Lower leg skin (tissue), 4 donors: ENCODE data around the gene PKDREJ. TPM values are rescaled to one million over a fixed set of nuclear protein-coding genes. Genes with fewer than 3 reads are reported as not detected.

Source experiments
- DNase-seq, 2 donors: peaks; one replicate each; pipeline ENCODE4 v3.0.0-alpha.2; 2019; ENCODE audit warnings: low spot score in 2 of 2
- H3K4me3 ChIP-seq: fragments of 200-600 bp; sonication (generic); 2 replicates; pipeline ENCODE4 v1.5.1; 2017; ENCODE audit warnings: mild to moderate bottlenecking, low read depth; ENCODE audit not compliant: poor library complexity, severe bottlenecking
- POLR2A ChIP-seq, 2 donors: fragments of 450-650 bp; IDR thresholded peaks; one replicate each; pipeline ENCODE4 v1.6.1; 2016 to 2017; ENCODE audit warnings: antibody characterized with exemption in 2 of 2, mild to moderate bottlenecking in 1 of 2, moderate library complexity in 1 of 2
- WGBS, 2 donors: methylation state at CpG; one replicate each; pipeline ENCODE4 v1.1.5; 2018; 5-methylcytosine and 5-hydroxymethylcytosine counted together
- intact Hi-C: fragments of 100-400 bp; cut with DNase I; formaldehyde crosslinking; loops from one replicate; pipeline ENCODE4 v1.15.0; 2023; ENCODE audit warnings: low total_unique reads
- total RNA-seq, 4 donors: library from RNA; depleted of rRNA; stranded (reverse); fragments of >200 nt; gene quantifications; one replicate each; pipeline ENCODE4 v1.1.0, GENCODE V29; 2016
- TF ChIP-seq, protein P1 (sequence below), 3 donors: fragments of 450-650 bp; IDR thresholded peaks; one replicate each; pipeline ENCODE4 v1.5.1; 2016; ENCODE audit warnings: antibody characterized with exemption in 3 of 3, mild to moderate bottlenecking in 3 of 3, moderate library complexity in 2 of 3

Gene PKDREJ
- total RNA-seq, 4 donors from 2014 or later, result 0.15 to 0.23 (median 0.23) TPM; not detected in 1

DNA sequence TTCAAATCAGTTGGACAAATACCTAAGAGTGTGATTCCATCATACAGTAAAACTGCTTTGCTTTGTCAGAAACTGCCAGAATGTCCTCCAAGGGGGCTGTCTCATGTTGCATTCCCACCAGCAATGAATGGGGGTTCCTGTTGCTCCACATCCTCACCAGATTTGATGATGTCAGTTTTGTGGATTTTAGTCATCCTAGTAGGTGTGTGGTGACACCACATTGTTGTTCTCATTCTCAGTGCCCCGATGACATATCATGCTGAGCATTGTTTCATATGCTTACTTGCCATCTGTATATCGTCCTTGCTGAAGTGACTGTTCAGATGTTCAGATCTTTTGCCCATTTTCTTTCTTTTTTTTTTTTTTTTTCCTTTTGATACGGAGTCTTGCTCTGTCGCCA lies 50.1 kb downstream of the PKDREJ start:
- intact Hi-C loops, result no loop called here
- TF ChIP-seq, protein P1, sequence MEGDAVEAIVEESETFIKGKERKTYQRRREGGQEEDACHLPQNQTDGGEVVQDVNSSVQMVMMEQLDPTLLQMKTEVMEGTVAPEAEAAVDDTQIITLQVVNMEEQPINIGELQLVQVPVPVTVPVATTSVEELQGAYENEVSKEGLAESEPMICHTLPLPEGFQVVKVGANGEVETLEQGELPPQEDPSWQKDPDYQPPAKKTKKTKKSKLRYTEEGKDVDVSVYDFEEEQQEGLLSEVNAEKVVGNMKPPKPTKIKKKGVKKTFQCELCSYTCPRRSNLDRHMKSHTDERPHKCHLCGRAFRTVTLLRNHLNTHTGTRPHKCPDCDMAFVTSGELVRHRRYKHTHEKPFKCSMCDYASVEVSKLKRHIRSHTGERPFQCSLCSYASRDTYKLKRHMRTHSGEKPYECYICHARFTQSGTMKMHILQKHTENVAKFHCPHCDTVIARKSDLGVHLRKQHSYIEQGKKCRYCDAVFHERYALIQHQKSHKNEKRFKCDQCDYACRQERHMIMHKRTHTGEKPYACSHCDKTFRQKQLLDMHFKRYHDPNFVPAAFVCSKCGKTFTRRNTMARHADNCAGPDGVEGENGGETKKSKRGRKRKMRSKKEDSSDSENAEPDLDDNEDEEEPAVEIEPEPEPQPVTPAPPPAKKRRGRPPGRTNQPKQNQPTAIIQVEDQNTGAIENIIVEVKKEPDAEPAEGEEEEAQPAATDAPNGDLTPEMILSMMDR (IDR thresholded peaks at IDR 0.05), result no peak
- no peak for TF ChIP-seq POLR2A (IDR thresholded peaks at IDR 0.05)
- DNase-seq, result no peak
- H3K4me3 ChIP-seq, result no peak overlapping the region
- 96 to 100% methylated on average over 4 of the region's 4 CpGs for WGBS, 2 donors

DNA sequence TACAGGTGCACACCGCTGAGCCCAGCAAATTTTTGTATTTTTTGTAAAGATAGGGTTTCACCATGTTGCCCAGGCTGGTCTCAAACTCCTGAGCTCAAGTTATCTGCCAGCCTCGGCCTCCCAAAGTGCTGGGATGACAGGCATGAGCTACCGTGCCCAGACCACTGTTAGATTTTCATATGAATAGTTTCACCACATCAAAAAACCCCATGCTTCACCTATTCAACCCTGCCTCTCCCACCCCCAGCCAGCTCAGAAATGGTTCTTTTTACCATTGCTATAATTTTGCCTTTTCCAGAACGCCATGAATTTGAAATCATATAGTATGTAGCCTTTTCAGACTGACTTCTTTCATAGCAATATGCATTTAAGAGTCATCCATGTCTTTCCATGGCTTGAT lies 50.9 kb downstream of the PKDREJ start:
- 94 to 97% methylated on average over 4 of the region's 4 CpGs for WGBS, 2 donors
- DNase-seq, result no peak
- H3K4me3 ChIP-seq, result no peak overlapping the region
- TF ChIP-seq, protein P1 (IDR thresholded peaks at IDR 0.05), result no peak
- TF ChIP-seq POLR2A (IDR thresholded peaks at IDR 0.05), result no peak
- intact Hi-C loops, result no loop called here

DNA sequence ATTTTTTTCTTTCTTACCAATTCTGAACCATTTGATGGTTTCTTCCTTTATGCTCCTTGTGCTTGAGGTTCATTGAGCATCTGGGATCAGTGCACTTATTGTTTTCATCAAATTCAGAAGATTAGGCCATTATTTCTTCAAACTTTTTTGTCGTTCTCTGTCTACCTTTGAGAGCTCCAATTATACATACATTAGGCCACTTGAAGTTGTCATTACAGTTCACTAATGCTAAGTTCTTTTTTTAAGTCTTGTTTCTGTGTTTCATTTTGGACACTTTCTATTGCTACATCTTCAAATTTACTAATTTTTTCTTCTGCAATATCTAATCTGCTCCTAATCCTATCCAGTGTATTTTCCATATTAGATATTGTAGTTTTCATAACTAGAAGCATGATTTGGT lies 53.9 kb downstream of the PKDREJ start:
- intact Hi-C loops, result no loop called here
- WGBS, 2 donors, result 95 to 97% methylated on average over 1 of the region's 1 CpG
- TF ChIP-seq POLR2A (IDR thresholded peaks at IDR 0.05), result no peak
- no peak for DNase-seq
- no peak overlapping the region for H3K4me3 ChIP-seq

Other genes with a start within 250 kb of the PKDREJ start
- gene PPARA, start 112.8 kb downstream of the PKDREJ start, total RNA-seq, result 10 to 100 TPM; 27.8 to 58.1 (median 37.8) TPM
- gene CDPF1, start 13.1 kb downstream of the PKDREJ start, total RNA-seq, result 10 to 100 TPM in 2 of 4 donors, 1 to 10 TPM in 2; 10.0 to 17.3 (median 13.2) TPM
- gene TTC38, start 4.7 kb upstream of the PKDREJ start, total RNA-seq, result 10 to 100 TPM; 19.1 to 44.7 (median 22.0) TPM
- 1 to 10 TPM in 2 of 4 donors, under 1 TPM in 2; 0.44 to 1.5 (median 0.91) TPM for gene GTSE1, start 33.5 kb upstream of the PKDREJ start, total RNA-seq
- gene TRMU, start 72.4 kb upstream of the PKDREJ start, total RNA-seq, result 10 to 100 TPM; 26.8 to 43.5 (median 32.7) TPM